Astrocyte of the cerebellum (primary cell): ENCODE results near the gene ELFN1.

ENCODE experiments used
- DNase-seq: peaks from one replicate; pipeline ENCODE4 v3.0.0-alpha.2; 2011; ENCODE audit warnings: low read depth
- H3K4me3 ChIP-seq: 2 replicates; pipeline ENCODE4 v1.5.1; 2011; ENCODE audit warnings: mild to moderate bottlenecking, low read depth, low read length, moderate library complexity
- CTCF ChIP-seq: IDR thresholded peaks from 2 replicates; pipeline ENCODE4 v1.5.1; 2012; ENCODE audit warnings: low read length, low read depth, moderate library complexity, mild to moderate bottlenecking; ENCODE audit errors: missing control alignments
- in situ Hi-C: cut with HindIII; loops from 2 replicates; pipeline ENCODE4 v1.10.0; 2017; ENCODE audit warnings: low sequenced_read_pairs

ELFN1 gene

GRCh38 chr7:1729773-1730172 lies 59.7 kb downstream of the ELFN1 start:
- H3K4me3 ChIP-seq = no peak overlapping the region
- DNase-seq = no peak
- no peak for TF ChIP-seq CTCF
- in situ Hi-C loops = loop anchor here (5.0 kb wide), 1 partner anchor 68 kb away; no protein-coding TSS in a partner anchor

- DNase-seq = no peak
- in situ Hi-C loops = loop anchor here (5.0 kb wide), 1 partner anchor 65 kb away; no protein-coding TSS in a partner anchor
- no peak for TF ChIP-seq CTCF
- H3K4me3 ChIP-seq = no peak overlapping the region
Measured at GRCh38 chr7:1732072-1732471, 62.0 kb downstream of the ELFN1 start.

- H3K4me3 ChIP-seq = no peak overlapping the region
- no peak for TF ChIP-seq CTCF
- no peak for DNase-seq
- in situ Hi-C loops = loop anchor here (5.0 kb wide), 1 partner anchor 65 kb away; no protein-coding TSS in a partner anchor
Measured at GRCh38 chr7:1732645-1733044, 62.6 kb downstream of the ELFN1 start.

GRCh38 chr7:1733206-1733907 lies 63.3 kb downstream of the ELFN1 start:
- no peak overlapping the region for H3K4me3 ChIP-seq
- TF ChIP-seq CTCF = no peak
- DNase-seq = no peak
- in situ Hi-C loops = loop anchor here (5.0 kb wide), 1 partner anchor 64 kb away; no protein-coding TSS in a partner anchor

- in situ Hi-C loops = loop anchor here (5.0 kb wide), 1 partner anchor 63 kb away; no protein-coding TSS in a partner anchor
- no peak overlapping the region for H3K4me3 ChIP-seq
- TF ChIP-seq CTCF = no peak
- no peak for DNase-seq
Measured at GRCh38 chr7:1733908-1734730, 64.0 kb downstream of the ELFN1 start.

- DNase-seq = no peak
- in situ Hi-C loops = no loop called here
- no peak for TF ChIP-seq CTCF
- no peak overlapping the region for H3K4me3 ChIP-seq
Measured at GRCh38 chr7:1735262-1735661, 65.2 kb downstream of the ELFN1 start.
